ENCODE measurements around the gene FLRT3.

The FLRT3 gene

DNA sequence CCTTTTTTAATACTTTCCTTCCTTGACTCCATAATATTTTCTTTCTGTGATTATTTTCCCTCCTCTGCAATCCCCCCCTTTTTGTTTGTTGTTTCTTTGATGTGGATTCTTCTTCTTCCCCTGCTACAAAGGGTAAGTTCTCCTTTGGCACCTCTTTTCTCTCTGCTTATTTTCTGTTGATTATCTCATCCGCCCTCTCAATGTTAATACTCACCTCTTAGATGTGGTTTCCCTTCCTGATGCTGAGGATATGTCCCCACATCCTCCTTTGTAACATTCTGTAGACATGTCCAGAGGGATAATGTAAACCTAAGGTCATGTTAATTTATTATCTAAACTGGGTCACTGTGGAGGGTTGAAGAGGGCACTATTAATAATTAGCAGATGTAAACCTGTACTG lies 17.7 kb downstream of the FLRT3 start:
- DNase-seq (ENCODE audit: low read depth) = no peak

- no peak for DNase-seq (ENCODE audit: low read depth)
These were observed 23.9 kb downstream of the FLRT3 start for GRCh38 chr20:14313341-14314020.

GRCh38 chr20:14312001-14312400 lies 25.4 kb downstream of the FLRT3 start:
- no peak for DNase-seq (ENCODE audit: low read depth)

GRCh38 chr20:14310977-14311627 lies 26.3 kb downstream of the FLRT3 start:
- DNase-seq (ENCODE audit: low read depth) = no peak

- DNase-seq (ENCODE audit: low read depth) = no peak
These were observed 29.5 kb downstream of the FLRT3 start for GRCh38 chr20:14307956-14308355.

GRCh38 chr20:14304472-14304871 lies 32.9 kb downstream of the FLRT3 start:
- DNase-seq (ENCODE audit: low read depth) = no peak

DNA sequence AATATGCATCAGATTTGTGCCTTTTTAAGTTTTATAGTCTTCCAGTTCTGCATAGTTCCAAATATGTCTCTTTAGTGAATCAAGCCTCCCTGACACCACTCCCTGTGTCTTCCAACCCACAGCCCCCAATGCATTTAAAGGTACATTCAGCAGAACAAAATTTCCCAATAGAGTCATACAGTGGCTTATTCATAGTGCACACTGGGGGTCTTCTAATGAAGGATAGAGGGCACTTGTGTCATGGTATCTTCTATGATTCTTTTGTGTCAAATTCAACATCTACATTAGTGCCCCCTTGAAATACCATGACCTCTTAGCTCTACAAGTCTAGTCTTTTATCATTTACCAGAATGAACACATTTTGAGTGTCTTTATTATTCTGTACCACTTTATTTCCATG lies 33.8 kb downstream of the FLRT3 start:
- DNase-seq (ENCODE audit: low read depth) = no peak

GRCh38 chr20:14303106-14303505 lies 34.3 kb downstream of the FLRT3 start:
- no peak for DNase-seq (ENCODE audit: low read depth)

- no peak for DNase-seq (ENCODE audit: low read depth)
These were observed 37.6 kb downstream of the FLRT3 start for GRCh38 chr20:14299831-14300230.

DNA sequence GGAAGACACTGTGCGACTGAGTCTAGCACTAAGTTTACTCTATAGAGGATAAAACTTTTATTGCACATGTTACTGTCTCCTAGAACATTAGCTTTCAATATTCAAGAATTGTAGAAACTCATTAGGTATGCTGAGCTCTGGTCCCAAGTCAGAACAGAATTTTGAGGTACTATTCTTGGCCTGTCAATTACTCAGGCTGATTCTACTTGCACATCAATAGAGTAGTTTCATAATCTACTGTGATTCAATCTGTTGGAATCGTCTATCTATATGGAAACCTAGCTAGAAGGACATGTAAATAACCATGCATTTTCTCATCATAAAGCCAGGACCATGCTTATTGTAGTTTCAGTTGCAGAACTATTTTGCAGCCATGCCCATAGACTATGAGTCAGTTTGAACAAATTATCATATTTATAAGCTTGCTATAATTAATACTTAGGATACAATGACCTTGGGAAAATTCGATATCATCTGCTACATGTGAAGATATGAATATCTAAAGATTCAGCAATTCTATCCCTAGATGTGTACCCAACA lies 41.6 kb downstream of the FLRT3 start:
- no peak for DNase-seq (ENCODE audit: low read depth)

GRCh38 chr20:14295238-14295637 lies 42.2 kb downstream of the FLRT3 start:
- no peak for DNase-seq (ENCODE audit: low read depth)

DNA sequence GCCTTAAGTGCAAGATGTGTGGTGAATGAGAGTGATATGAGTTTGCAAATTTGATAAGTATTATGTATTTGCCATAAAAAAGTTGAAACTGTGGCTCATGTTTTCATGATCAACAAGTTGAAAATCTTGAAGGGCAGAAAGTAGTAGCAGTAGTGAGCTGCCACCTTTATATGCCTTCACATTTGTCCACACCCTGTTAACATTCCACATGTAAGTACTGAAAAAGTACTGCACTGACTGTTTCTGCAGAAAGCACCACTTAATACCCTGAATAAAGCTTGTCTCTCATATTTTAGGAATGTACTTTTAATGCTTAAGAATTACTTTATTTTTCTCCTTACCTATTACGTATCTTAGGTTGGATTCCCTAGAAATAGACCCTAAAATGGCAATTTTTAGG lies 45.9 kb downstream of the FLRT3 start:
- DNase-seq (ENCODE audit: low read depth) = no peak

- DNase-seq (ENCODE audit: low read depth) = no peak
These were observed 48.8 kb downstream of the FLRT3 start for GRCh38 chr20:14288341-14289330.

- DNase-seq (ENCODE audit: low read depth) = no peak
These were observed 53.0 kb downstream of the FLRT3 start for GRCh38 chr20:14284443-14284842.

DNA sequence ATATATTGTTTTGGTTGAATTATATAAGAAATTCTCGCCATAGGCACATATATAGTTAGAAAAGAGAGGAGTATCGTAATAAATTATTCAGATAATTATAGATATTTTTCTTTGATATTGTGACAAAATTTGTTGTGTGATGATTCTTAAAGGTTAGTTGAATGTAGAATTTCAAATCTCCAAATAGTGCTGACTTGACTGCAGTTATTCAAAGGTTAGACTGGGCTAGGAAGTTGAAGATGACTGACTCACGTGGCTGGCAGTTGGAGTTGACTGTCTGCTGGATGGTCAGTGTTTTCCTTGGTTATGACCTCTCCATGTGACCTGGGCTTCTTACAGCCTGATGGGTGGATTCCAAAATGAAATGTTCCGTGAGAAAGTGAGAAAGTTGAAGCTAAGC lies 55.3 kb downstream of the FLRT3 start:
- no peak for DNase-seq (ENCODE audit: low read depth)
